HG03571 (cell line): ENCODE results near the gene TFCP2.
"Not testable (repeated sequence)": the region's sequence is repeated elsewhere in the genome, so short reads cannot be mapped to it uniquely, and the experiment has no call there.

ENCODE experiments used
- ATAC-seq: cut with Tn5 transposase; IDR thresholded peaks from one replicate; pipeline ENCODE4 v1.9.1; 2021; ENCODE audit not compliant: unreplicated experiment

TFCP2 gene

DNA sequence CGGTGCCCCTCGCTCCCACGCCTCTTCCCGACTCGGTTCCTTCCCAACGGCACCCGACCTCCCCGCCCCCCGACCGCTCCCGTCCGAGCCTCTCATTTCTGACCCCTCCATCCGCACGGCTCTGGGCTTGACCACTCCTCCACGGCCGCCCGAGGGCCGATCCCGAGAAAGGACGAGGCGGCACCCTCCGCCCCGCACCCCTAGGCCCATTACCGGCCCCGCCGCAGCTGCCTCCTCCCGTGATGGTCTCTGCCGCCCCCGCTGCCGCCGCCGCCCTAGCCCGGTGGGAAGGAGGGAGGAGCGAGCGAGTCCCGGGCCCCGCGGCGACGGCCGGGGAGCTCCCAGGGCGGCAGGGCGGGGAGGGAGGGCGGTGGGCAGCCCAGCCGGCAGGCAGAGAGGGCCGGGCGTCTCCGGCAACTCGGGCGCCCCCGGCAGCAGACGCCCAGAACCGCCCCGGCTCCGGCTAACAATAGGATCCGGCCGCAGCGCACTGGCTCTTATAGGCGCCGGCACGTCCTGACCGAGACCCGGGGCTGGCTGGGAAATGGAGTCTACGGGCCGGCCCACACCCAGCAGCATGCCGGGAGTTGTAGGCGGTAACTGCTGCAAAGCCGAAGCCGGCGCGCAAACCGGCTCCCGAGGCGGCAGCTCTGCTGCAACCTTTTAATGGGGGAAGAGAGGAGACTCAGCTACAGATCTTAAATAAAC is 89.7 kb downstream of the TFCP2 start, which contains the start of gene CSRNP2:
CSRNP2 (minus strand) TSS at position 471 of the 708 bp plus-strand sequence. CDS start 7,035 bp downstream, outside the sequence.
- peak; percentile 98 for ATAC-seq

DNA sequence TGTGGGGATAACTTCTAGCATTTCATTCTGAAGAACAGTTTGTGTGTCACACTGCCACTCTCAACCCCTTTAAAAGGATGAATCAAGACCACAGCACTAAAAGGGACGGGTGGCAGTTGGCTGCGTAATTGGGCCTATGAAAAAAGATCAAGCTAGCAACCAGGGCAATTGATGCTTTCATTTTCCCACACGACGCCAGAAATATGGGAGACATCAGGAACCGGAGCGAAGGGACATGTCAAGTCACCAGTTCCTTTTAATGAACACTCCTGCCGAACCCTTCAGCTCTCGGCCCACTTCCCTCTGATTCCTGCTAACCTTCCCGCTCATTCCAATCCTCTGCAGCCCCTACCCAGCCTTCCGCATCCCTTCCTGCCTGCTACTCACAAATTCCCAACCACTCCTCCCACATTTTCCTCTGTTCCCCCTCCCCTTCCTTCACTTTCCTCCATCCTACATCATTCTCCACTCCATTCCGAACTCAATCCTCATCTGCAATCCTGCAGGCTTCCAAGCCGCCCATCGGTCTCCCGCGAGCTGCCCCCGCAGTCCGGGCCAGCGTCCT is 90.3 kb downstream of the TFCP2 start:
- no peak for ATAC-seq

DNA sequence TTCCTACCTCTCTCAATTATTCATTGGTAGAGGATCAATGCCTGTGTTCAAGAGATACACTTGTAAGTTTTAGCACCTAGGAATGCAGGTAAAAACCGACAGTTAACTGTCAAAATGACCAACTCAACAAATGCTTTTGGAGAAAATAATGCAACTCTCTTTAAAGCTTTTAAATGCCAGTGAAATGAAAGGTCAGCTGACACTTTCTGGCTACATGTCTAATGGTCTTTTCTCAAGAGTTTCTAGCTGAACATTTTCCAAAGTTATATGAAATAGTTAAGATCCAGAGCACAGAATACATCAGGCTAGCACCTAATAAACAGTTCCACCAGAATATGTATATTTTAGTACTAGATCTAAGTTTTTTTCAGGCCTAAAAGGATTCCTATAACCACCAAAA is 91.5 kb downstream of the TFCP2 start:
- no peak for ATAC-seq

DNA sequence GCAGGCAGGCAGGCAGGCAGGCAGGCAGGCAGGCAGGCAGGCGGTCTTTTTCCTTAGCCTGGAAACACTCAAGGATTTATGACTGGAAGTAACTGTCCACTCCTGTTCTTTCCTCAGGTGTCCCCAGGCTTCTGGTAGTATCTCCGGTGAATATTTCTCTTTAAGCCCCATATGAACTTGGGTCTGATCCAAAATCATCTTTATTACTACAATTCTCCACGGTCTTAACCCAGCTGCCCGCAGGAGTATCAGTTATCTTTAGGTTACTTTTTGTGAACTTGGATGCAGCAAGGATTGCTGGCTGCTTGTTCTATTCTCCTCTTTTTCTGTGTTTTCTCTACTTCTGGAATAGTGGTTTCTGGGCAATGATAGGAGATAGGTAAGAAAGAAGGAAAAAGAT is 92.8 kb downstream of the TFCP2 start:
- no peak for ATAC-seq

- ATAC-seq: not testable (repeated sequence)
Observed at GRCh38 chr12:51078866-51079265, 94.1 kb downstream of the TFCP2 start.

DNA sequence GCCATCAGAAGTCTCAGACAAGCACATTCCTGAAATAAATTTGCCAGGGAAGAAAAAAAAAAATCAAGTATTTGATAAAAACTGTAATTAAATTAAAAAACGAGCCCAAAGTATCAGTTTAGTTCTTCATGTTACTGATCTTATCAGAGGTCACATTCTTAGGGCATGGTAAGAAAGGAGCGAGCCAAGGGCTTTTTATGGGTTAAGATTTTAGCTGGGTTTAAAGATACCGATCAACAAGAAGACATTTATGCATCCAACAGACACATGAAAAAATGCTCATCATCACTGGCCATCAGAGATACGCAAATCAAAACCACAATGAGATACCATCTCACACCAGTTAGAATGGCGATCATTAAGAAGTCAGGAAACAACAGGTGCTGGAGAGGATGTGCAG is 94.6 kb downstream of the TFCP2 start:
- ATAC-seq: not testable (repeated sequence)

DNA sequence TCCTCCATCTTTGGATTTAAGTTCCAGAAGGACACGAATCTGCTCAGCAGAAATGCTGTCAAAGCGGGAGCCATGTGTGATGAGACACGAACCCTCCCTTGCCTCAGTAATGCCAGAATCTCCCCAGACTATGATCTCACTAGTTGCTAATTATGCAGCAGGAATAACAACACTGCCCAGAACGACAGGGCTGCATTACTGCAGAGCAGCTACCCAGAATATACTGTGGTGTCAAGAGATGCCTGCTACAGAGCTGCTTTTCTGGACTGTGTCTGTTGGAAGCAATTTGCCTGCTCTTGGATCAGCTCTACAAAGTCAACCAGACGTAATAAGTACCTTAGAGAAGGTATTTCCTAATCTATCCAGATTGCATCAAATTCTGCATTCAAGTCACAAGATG is 95.0 kb downstream of the TFCP2 start:
- no peak for ATAC-seq

DNA sequence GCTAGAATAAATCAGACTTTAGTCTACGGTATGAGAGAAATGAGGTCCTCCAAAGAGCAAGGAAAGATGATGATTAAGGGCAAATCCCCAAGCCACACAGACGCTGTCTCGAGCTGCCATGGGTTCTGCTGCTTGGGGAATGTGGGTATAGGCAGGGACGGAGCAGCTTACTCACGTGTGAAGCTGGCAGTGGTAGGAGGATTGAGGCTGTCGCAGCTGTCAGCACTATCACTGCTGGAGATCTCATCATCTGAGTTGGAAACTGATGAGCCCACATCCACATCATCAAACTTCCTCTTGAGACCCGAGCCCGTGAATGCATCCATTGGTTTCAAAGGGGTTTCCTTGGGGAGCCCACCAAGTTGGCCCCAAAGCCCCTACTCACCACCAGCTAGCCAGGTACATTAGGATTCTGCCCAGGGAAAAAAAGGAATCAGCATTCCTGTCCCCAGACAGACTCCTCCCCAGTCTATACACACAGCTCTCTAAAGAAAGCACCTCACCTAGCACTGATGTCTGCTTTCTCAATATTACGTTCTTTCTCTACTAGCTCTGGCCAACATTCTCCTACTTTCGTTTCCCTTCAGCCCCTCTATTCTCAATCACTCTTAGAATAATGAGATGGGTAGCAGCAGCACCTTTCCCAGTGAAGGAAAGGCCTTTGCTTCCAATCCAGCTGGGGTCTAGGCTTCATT is 96.6 kb downstream of the TFCP2 start:
- no peak for ATAC-seq

GRCh38 chr12:51075390-51075789 is 97.5 kb downstream of the TFCP2 start:
- no peak for ATAC-seq

DNA sequence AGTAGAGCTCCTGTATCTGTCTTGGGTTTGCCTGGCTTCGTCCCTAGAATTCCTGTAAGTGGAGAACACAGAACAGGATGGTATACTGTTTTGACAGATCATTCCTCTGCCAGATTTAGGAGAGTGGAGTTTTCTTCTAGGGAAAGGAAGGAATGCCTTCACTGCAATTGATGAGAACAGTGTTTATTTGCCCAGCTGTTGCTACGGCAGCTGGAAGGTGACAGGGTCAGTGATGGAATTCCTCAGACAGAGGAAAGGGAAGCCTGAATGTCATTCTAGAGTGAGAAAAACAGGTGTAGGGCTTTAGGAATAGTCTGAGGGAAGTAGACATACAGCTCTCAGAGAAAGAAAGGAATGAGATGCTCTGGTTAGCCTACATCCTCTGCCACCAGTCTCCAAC is 101.3 kb downstream of the TFCP2 start:
- no peak for ATAC-seq

DNA sequence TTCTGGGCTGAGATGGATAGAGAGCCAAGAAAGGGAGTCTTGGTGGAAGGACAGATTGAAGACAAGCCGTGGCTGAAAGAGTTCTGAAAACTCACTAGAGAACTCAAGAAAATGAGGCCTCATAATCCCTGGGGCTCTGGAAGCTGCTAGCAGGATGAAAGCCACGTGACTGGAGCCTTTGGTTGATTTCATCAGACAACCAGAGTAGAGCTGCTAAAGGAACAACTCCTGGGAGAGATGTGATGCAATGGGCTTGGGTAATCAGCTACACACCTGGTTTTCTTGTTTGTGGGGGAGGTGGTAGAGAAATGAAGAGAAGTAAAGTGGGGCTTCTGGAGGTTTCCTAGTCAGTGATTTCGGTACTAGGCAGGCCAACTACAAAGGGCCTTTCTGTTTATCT is 102.9 kb downstream of the TFCP2 start:
- no peak for ATAC-seq

DNA sequence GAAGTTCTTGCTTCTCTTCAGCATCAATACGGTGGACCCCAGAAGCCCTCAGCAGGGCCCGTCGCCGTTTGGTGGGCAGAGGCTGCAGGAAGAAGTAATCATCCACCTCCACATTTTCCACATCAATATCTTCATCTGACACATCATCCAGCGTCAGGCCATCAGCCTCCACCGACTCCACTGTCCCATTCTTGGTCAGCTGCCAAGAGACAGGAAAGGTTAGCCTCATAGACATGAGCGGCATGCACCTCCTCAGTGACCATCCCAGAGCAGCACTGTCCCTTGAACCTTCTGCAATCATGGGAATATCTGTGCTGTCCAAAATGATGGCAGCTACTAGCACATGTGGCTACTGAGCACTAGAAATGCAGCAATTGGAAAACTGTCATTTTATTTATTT is 105.2 kb downstream of the TFCP2 start:
- no peak for ATAC-seq

DNA sequence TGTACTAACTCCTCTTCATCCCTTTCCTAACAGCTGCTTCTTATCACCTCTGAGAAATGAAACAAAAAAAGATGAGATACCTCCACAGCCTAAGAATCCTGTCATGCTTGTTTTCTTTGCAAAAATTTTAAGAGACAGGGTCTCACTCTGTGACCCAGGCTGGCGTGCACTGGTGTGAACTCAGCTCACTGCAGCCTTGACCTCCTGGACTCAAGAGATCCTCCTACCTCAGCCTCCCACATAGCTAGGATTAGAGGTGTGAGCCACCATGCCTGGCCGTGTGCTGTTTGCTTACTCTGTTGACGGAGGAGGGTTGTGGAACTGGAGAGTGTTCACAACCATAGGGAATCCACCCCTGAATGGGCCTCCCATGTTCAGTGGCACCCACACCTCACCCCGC is 105.7 kb downstream of the TFCP2 start:
- ATAC-seq: no peak

GRCh38 chr12:51065530-51065929 is 107.4 kb downstream of the TFCP2 start:
- no peak for ATAC-seq

- no peak for ATAC-seq
Observed at GRCh38 chr12:51062631-51063397, 110.1 kb downstream of the TFCP2 start.

DNA sequence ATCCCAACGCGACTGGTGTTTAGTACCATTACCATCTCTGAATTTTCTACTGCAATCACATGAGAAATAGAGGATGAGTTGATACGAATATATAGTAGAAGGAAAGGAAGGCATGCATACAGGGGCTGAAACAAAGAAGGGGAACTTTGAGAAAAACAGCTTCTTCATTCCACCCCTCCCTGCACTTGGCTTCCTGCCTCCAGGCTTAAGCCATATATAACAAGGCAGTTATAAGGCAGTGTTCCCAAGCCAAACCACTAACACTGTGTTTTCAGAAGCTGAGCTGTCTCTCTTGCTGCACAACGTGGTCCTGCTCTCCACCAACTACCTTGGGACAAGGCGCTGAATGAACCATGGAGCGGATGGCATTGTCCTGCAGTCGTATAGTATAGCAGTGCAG is 113.8 kb downstream of the TFCP2 start:
- ATAC-seq: no peak

- no peak for ATAC-seq
Observed at GRCh38 chr12:51056242-51056641, 116.7 kb downstream of the TFCP2 start.

- no peak for ATAC-seq
Observed at GRCh38 chr12:51055060-51055459, 117.9 kb downstream of the TFCP2 start.

GRCh38 chr12:51051787-51052186 is 121.1 kb downstream of the TFCP2 start:
- no peak for ATAC-seq

DNA sequence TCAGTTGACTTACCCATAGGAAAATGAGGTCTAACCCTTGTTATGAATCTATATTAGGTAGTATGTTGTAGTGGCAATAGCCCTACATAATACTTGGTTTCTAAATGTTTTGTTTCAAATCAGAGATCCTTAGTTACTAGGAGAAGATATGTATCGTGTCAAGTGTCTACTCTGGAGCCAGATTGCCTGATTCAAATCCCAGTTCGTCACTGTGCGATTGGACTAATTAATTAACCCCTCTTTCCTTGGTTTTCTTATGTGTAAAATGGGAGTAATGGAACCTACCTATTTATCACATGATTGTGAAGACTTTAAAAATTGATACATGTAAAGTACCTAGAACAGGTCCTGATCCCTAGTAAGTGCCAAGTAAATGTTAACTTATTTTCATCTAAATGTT is 123.4 kb downstream of the TFCP2 start:
- no peak for ATAC-seq

DNA sequence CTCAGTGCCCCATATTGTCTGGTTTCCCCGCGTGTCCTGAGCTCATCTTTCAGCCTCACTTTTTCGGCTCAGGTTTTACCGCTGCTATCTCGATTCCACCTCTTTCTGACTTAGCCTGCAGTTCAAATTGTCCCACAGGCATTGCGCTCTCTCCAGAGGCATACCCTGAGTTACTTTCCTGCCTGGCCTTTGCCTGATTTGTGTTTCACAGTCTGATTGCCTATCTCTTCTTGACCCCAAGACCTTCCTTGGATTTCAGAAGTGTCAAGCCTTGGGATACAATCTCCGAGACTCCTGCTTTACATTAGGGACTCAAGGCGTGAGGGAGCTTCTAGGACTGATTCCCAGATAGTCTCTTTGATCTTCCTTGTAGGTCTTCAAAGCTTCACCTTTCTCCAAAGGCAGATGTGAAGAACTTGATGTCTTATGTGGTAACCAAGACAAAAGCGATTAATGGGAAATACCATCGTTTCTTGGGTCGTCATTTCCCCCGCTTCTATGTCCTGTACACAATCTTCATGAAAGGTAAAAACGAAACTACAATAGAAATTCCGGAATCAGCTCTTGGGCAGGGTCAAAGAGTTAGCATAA is 124.2 kb downstream of the TFCP2 start:
- no peak for ATAC-seq
